ENCODE results near the gene NDUFA6. TPM values are rescaled to one million over a fixed set of nuclear protein-coding genes. Genes with fewer than 3 reads are reported as not detected.

Gene NDUFA6
- total RNA-seq, 2 experiments from 2014 or later = 123 to 144 TPM

GRCh38 chr22:42069801-42070516 lies 20.6 kb downstream of the NDUFA6 start:
- no peak for ATAC-seq

DNA sequence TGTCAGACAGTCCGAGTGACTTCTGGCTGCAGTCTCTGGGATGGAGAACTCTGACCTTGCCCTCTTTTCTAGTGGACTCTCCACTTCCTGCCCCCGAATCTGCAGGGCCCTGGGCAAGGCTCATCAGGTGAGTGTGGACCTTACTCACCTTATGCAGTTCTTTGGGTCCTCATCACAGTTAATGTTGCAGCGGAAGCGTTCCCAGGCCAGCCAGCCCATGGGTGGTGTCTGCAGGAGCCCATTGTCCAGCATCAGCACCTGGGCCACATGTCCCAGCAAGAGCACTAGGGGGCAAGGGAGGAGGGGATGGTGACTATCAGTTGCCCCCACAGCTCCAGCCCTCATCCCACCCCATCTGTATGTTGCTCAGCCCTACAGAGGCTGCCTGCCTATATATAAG lies 22.3 kb downstream of the NDUFA6 start:
- ChIA-PET POLR2A (interaction anchor here (1.2 kb wide), 1 partner anchor 11 kb away, joined by 5 read pairs; the partner anchor contains the start of gene SMDT1), CTCF (interaction anchor here (0.6 kb wide), 1 partner anchor 701 kb away, joined by 3 read pairs; no protein-coding TSS in a partner anchor)
- Mint-ChIP-seq H3K4me1 (peaks cover 18% of the 10 kb centered on the region), H3K4me3 (no peak overlapping the region), H3K27me3 (no peaks in the 10 kb centered on the region), H3K27ac (no peak overlapping the region), H3K9me3 (ENCODE audit: low read depth) (no peaks in the 10 kb centered on the region), H3K36me3 (ENCODE audit: low read depth) (peaks cover 29% of the 10 kb centered on the region)
- ATAC-seq = no peak
- intact Hi-C loops (cut with DNase I, micrococcal nuclease) = no loop called here
- DNase-seq = no peak

More at GRCh38 chr22:42069801-42070516, 20.6 kb downstream of the NDUFA6 start:
- no peaks in the 10 kb centered on the region for H3K9me3 Mint-ChIP-seq (ENCODE audit: low read depth)
- peaks cover 24% of the 10 kb centered on the region for H3K36me3 Mint-ChIP-seq (ENCODE audit: low read depth)
- DNase-seq = no peak
- intact Hi-C loops (cut with DNase I, micrococcal nuclease) = loop anchor here (1.0 to 10.0 kb wide), 19 partner anchors 9 to 625 kb away; partner anchors contain the start of genes SMDT1 (in 2 of the 2), WBP2NL (in 2 of the 2), CCDC134 (in 1 of the 2) and CENPM (in 1 of the 2)
- no peaks in the 10 kb centered on the region for H3K27me3 Mint-ChIP-seq
- peak overlapping the region; percentile 86 for H3K27ac Mint-ChIP-seq
- CTCF ChIA-PET = interaction anchor here (0.6 to 1.7 kb wide), 8 partner anchors 10 to 374 kb away, joined by 3 to 4 read pairs (median 4); partner anchors contain the start of gene SMDT1
- H3K4me3 Mint-ChIP-seq = peak overlapping the region; percentile 84
- POLR2A ChIA-PET = interaction anchor here (0.6 to 1.8 kb wide), 4 partner anchors 10 to 996 kb away, joined by 3 to 10 read pairs (median 4); partner anchors contain the start of genes NDUFA6 and SMDT1
- peaks cover 23% of the 10 kb centered on the region for H3K4me1 Mint-ChIP-seq

GRCh38 chr22:42067671-42068251 lies 22.8 kb downstream of the NDUFA6 start:
- intact Hi-C loops (cut with DNase I, micrococcal nuclease) = no loop called here
- Mint-ChIP-seq H3K4me3 (no peak overlapping the region), H3K36me3 (ENCODE audit: low read depth) (peaks cover 33% of the 10 kb centered on the region), H3K4me1 (peaks cover 18% of the 10 kb centered on the region), H3K27ac (no peak overlapping the region), H3K27me3 (no peaks in the 10 kb centered on the region), H3K9me3 (ENCODE audit: low read depth) (no peaks in the 10 kb centered on the region)
- ATAC-seq = no peak
- DNase-seq = no peak
- POLR2A ChIA-PET = interaction anchor here (1.1 kb wide), 1 partner anchor 36 kb away, joined by 4 read pairs; no protein-coding TSS in a partner anchor
- CTCF ChIA-PET = interaction anchor here (0.6 kb wide), 1 partner anchor 701 kb away, joined by 3 read pairs; no protein-coding TSS in a partner anchor

DNA sequence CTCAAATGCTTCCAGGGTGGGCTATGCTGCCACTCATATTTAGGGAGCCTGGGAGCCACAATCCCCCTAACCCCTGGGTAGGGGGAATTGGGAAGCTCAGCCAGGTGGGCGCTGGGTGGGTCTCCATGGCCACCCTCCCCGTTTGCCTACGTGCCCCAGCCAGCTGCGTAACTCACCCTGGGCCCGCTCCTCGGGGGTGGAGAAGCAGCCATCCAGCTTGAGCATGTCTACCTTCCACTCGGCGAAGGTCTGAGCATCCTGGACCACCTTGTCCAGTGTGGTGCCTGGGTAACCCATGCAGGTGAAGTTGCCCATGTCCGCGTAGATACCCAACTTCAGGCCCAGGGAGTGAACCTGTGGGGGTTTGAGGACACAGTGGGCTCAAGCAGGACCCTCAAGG lies 23.6 kb downstream of the NDUFA6 start:
- intact Hi-C loops (cut with DNase I, micrococcal nuclease) = no loop called here
- H3K27ac Mint-ChIP-seq = no peak overlapping the region
- no peaks in the 10 kb centered on the region for H3K27me3 Mint-ChIP-seq
- POLR2A ChIA-PET = interaction anchor here (1.1 kb wide), 1 partner anchor 36 kb away, joined by 4 read pairs; no protein-coding TSS in a partner anchor
- no peak overlapping the region for H3K4me3 Mint-ChIP-seq
- ATAC-seq (no peak), DNase-seq (no peak)
- H3K9me3 Mint-ChIP-seq (ENCODE audit: low read depth) = no peaks in the 10 kb centered on the region
- CTCF ChIA-PET = interaction anchor here (0.6 kb wide), 1 partner anchor 1019 kb away, joined by 3 read pairs; no protein-coding TSS in a partner anchor
- H3K4me1 Mint-ChIP-seq = peaks cover 13% of the 10 kb centered on the region
- peaks cover 41% of the 10 kb centered on the region for H3K36me3 Mint-ChIP-seq (ENCODE audit: low read depth)

DNA sequence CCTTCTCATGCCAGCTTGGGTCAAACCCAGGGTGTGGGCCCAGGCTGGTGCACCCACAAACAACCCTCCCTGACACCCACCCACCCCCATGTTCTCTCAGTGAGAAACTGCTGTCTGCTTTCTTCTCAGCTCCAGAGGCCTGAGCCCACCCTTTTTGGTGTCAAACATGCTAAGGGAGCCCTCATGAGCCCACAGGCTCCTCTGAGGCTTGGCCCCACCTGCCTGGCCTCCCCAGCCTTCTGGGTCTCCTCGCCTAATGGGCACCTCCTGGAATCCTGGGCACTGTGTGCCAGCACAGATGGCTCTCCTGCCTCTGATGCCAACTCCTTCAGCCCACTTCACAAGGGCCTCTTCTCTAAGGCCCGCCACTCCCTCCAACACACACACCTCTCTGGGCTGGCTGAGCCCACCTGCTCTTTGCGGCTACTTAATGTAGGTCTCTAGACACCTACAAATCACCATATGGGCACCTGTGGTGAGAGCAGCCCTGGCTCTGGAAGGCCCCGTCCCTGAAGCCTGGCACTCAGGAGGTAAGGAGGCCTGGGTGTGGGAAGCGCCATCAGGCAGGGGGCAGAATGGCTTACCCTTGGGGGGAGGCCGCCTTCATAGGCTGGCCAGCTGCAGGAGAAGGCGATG lies 24.3 kb downstream of the NDUFA6 start:
- H3K27ac Mint-ChIP-seq = no peak overlapping the region
- no peaks in the 10 kb centered on the region for H3K9me3 Mint-ChIP-seq (ENCODE audit: low read depth)
- H3K4me3 Mint-ChIP-seq = no peak overlapping the region
- H3K4me1 Mint-ChIP-seq = peaks cover 7% of the 10 kb centered on the region
- peaks cover 41% of the 10 kb centered on the region for H3K36me3 Mint-ChIP-seq (ENCODE audit: low read depth)
- ATAC-seq = no peak
- ChIA-PET CTCF (no interaction called here), POLR2A (no interaction called here)
- intact Hi-C loops (cut with DNase I, micrococcal nuclease) = no loop called here
- no peak for DNase-seq
- no peaks in the 10 kb centered on the region for H3K27me3 Mint-ChIP-seq

DNA sequence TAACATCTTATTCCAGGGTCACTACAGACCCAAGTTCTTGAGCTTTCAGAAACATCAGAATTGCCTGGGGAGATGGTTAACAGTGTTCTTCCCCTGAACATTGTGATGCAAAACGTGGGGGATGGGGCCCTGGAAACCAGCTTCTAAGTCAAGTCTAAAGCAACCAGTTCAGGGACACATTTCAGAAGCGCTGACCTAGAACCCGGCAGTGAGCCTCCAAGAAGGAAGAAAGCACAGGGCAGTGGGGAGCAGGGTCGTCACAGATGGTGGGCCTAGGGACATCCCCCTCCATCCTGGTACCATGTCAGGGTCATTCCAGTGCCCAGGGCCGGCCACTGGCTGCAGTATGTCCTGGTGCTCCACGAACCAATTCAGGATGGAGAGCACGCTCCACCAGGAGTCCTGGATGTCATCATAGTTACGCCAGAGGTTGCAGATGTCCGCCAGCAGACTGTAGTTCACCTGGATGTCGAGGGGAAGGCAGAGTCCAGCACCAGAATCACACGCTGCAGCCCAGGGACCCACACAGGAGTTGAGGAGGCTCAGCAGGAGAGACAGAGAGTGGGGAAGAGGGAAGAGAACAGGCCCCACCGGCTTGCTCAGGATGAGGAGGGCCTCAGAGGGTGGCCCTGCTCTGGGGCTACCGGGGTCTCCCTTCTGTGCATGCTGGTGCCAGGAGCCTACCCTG lies 25.0 kb downstream of the NDUFA6 start:
- H3K9me3 Mint-ChIP-seq (ENCODE audit: low read depth) = no peaks in the 10 kb centered on the region
- ChIA-PET POLR2A (interaction anchor here (0.5 kb wide), 1 partner anchor 312 kb away, joined by 4 read pairs; no protein-coding TSS in a partner anchor), CTCF (interaction anchor here (0.6 to 0.9 kb wide), 2 partner anchors 21 to 368 kb away, joined by 3 read pairs; no protein-coding TSS in a partner anchor)
- DNase-seq (no peak), ATAC-seq (no peak)
- H3K4me1 Mint-ChIP-seq = peaks cover 4% of the 10 kb centered on the region
- peaks cover 47% of the 10 kb centered on the region for H3K36me3 Mint-ChIP-seq (ENCODE audit: low read depth)
- H3K4me3 Mint-ChIP-seq = no peak overlapping the region
- H3K27me3 Mint-ChIP-seq = no peaks in the 10 kb centered on the region
- intact Hi-C loops (cut with DNase I, micrococcal nuclease) = no loop called here
- no peak overlapping the region for H3K27ac Mint-ChIP-seq

DNA sequence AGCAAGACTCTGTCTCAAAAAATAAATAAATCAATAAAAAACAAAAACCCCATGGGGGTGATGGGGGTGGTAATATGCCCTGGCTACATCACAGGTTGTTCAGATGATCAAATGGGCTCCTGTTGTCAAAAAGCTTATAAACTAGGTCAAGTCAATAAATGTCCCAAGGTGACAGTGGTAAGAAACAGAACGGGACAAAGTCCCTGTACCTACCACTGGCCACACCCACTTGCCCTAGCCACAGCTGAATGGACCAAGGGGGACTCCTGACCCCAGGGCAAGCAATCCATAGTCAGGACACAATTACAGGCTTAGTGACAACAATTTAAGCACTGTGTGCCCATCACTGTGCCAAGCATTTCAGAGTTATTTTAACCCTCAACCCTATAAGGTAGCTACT lies 25.9 kb downstream of the NDUFA6 start:
- intact Hi-C loops (cut with DNase I, micrococcal nuclease) = no loop called here
- POLR2A ChIA-PET = no interaction called here
- H3K27me3 Mint-ChIP-seq = no peaks in the 10 kb centered on the region
- ATAC-seq = no peak
- peaks cover 4% of the 10 kb centered on the region for H3K4me1 Mint-ChIP-seq
- CTCF ChIA-PET = interaction anchor here (0.9 to 2.0 kb wide), 3 partner anchors 11 to 367 kb away, joined by 3 to 5 read pairs (median 3); no protein-coding TSS in a partner anchor
- no peak for DNase-seq
- H3K27ac Mint-ChIP-seq = no peak overlapping the region
- H3K4me3 Mint-ChIP-seq = no peak overlapping the region
- peaks cover 53% of the 10 kb centered on the region for H3K36me3 Mint-ChIP-seq (ENCODE audit: low read depth)
- no peaks in the 10 kb centered on the region for H3K9me3 Mint-ChIP-seq (ENCODE audit: low read depth)

GRCh38 chr22:42062506-42063170 lies 27.9 kb downstream of the NDUFA6 start:
- H3K27me3 Mint-ChIP-seq = no peaks in the 10 kb centered on the region
- intact Hi-C loops (cut with DNase I, micrococcal nuclease) = no loop called here
- CTCF ChIA-PET = interaction anchor here (1.0 to 2.0 kb wide), 2 partner anchors 13 to 29 kb away, joined by 3 to 5 read pairs; no protein-coding TSS in a partner anchor
- no peak for DNase-seq
- H3K4me3 Mint-ChIP-seq = no peak overlapping the region
- no peak for ATAC-seq
- H3K9me3 Mint-ChIP-seq (ENCODE audit: low read depth) = peaks cover 4% of the 10 kb centered on the region
- peaks cover 57% of the 10 kb centered on the region for H3K36me3 Mint-ChIP-seq (ENCODE audit: low read depth)
- no peak overlapping the region for H3K27ac Mint-ChIP-seq
- H3K4me1 Mint-ChIP-seq = no peaks in the 10 kb centered on the region
- POLR2A ChIA-PET = no interaction called here

GRCh38 chr22:42061041-42061440 lies 29.5 kb downstream of the NDUFA6 start:
- no peak overlapping the region for H3K27ac Mint-ChIP-seq
- peaks cover 60% of the 10 kb centered on the region for H3K36me3 Mint-ChIP-seq (ENCODE audit: low read depth)
- no peak overlapping the region for H3K4me3 Mint-ChIP-seq
- ChIA-PET POLR2A (no interaction called here), CTCF (interaction anchor here (0.5 to 1.1 kb wide), 3 partner anchors 17 to 528 kb away, joined by 3 to 5 read pairs (median 3); no protein-coding TSS in a partner anchor)
- DNase-seq (no peak), ATAC-seq (no peak)
- intact Hi-C loops (cut with DNase I, micrococcal nuclease) = no loop called here
- H3K27me3 Mint-ChIP-seq = no peaks in the 10 kb centered on the region
- H3K4me1 Mint-ChIP-seq = no peaks in the 10 kb centered on the region
- peaks cover 12% of the 10 kb centered on the region for H3K9me3 Mint-ChIP-seq (ENCODE audit: low read depth)

DNA sequence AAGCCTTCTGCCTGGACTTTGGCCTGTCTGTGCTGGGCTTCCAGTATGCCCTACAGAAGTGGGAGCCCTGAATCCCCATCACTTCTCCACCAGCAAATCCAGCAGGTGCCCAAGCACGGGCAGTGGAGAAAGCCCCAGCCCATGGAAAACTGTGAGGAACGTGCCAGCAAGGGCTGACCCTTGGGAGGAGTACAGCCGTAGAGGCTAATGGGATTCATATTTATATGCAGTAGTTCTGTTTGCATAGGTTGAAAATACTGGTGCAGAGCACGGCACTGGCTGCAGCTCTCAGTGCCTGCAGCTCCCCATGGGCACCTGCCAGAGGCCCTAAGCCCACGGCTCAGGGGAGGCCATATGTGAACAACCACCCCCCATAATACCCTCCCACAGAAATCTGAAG lies 30.1 kb downstream of the NDUFA6 start:
- DNase-seq (no peak), ATAC-seq (no peak)
- intact Hi-C loops (cut with DNase I, micrococcal nuclease) = no loop called here
- Mint-ChIP-seq H3K27me3 (no peaks in the 10 kb centered on the region), H3K4me3 (no peak overlapping the region), H3K9me3 (ENCODE audit: low read depth) (peaks cover 12% of the 10 kb centered on the region), H3K27ac (no peak overlapping the region), H3K36me3 (ENCODE audit: low read depth) (peaks cover 57% of the 10 kb centered on the region), H3K4me1 (no peaks in the 10 kb centered on the region)
- POLR2A ChIA-PET = no interaction called here
- CTCF ChIA-PET = interaction anchor here (0.6 to 1.1 kb wide), 2 partner anchors 16 to 528 kb away, joined by 3 read pairs; no protein-coding TSS in a partner anchor

All from activated CD4-positive, alpha-beta T cell treated with anti-CD3 and anti-CD28 coated beads for 36 hours (primary cell).